RWPE1 (cell line): ENCODE results near the gene KAZN.

Source experiments
- CTCF ChIA-PET: fragments of 350-600 bp; sonication (Branson Sonifier 250); formaldehyde crosslinking; extraction: SDS; loops from one replicate; lab custom pipeline; 2021; lab: Yijun Ruan, JAX
- POLR2A ChIA-PET: fragments of 400-600 bp; formaldehyde crosslinking; extraction: SDS; loops from one replicate; lab custom pipeline; 2020; ENCODE audit warnings: antibody characterized with exemption; ENCODE audit not compliant: low non-redundant PET; lab: Yijun Ruan, JAX
- DNase-seq: peaks from one replicate; pipeline ENCODE4 v3.0.0; 2012; ENCODE audit warnings: low spot score
- H3K27ac ChIP-seq: fragments of 450-650 bp; 2 replicates; pipeline ENCODE4 v1.5.1; 2017
- TF ChIP-seq, protein P1 (sequence below): fragments of 450-650 bp; conservative IDR thresholded peaks from 2 replicates; pipeline ENCODE4 v1.5.1; 2017; ENCODE audit warnings: low read depth, mild to moderate bottlenecking

The KAZN gene

DNA sequence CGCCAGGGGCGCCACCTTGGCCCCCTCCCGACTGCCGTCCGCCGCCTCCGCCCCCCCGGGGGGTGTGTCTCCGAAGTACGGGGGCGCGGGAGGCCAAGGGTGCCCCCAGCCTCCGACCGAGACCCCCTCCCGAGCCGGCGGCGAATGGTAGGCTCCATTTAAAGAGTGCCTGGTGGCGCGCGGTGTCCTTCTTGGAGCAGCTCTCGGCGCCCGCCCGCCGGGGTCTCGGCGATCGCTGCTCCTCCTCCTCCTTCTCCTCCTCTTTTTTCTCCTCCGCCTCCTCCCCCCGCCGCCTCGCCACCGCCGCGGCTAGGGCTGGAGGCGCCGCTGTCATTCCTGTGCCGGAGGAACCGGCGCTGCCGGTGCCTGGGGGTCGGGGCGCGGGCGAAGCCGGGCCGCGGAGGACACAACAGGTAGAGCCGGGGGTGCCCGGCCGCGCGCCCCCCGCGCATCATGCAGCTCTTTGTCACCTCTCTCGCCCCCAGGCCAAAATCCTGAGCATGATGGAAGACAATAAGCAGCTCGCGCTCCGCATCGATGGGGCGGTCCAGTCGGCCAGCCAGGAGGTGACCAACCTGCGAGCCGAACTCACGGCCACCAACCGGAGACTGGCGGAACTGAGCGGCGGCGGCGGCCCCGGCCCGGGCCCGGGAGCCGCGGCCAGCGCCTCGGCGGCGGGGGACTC lies at the start of gene KAZN:
TSS of gene KAZN (plus strand) at position 188 of the 685 bp plus-strand sequence.
- ChIA-PET CTCF (interaction anchor here (0.7 to 1.2 kb wide), 5 partner anchors 103 to 530 kb away, joined by 3 to 4 read pairs (median 4); no protein-coding TSS in a partner anchor), POLR2A (no interaction called here)
- TF ChIP-seq, protein P1, sequence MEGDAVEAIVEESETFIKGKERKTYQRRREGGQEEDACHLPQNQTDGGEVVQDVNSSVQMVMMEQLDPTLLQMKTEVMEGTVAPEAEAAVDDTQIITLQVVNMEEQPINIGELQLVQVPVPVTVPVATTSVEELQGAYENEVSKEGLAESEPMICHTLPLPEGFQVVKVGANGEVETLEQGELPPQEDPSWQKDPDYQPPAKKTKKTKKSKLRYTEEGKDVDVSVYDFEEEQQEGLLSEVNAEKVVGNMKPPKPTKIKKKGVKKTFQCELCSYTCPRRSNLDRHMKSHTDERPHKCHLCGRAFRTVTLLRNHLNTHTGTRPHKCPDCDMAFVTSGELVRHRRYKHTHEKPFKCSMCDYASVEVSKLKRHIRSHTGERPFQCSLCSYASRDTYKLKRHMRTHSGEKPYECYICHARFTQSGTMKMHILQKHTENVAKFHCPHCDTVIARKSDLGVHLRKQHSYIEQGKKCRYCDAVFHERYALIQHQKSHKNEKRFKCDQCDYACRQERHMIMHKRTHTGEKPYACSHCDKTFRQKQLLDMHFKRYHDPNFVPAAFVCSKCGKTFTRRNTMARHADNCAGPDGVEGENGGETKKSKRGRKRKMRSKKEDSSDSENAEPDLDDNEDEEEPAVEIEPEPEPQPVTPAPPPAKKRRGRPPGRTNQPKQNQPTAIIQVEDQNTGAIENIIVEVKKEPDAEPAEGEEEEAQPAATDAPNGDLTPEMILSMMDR, result peak; percentile 12; the same call in 1 of the 2 replicates
- DNase-seq, result no peak
- H3K27ac ChIP-seq, result no peak within 1 kb of the TSS

GRCh38 chr1:14549897-14550620 lies 48.4 kb upstream of the KAZN start:
- no peak for DNase-seq
- CTCF ChIA-PET, result no interaction called here
- TF ChIP-seq, protein P1, result no peak
- POLR2A ChIA-PET, result no interaction called here
- H3K27ac ChIP-seq, result no peak overlapping the region

DNA sequence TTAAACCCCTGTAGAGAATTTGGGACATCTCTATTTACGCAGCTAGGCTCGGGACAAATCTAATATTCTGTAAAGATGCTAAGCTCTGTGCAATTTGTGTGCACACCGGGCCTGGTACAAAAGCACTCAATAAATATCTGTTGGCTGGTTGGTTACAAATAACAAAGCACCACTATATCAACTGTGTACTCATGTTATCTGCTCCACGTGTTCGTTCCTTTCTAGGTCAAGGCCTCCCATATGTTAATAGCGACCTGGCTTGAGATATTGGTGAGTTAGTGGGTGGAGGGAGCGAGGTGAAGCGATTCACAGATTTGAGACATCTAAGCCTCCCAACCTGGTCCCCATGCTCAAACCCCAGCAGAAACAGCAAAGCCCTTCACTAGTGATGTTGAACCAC lies 47.1 kb upstream of the KAZN start:
- no peak for DNase-seq
- ChIA-PET POLR2A (no interaction called here), CTCF (interaction anchor here (0.5 kb wide), 1 partner anchor 12 kb away, joined by 3 read pairs; no protein-coding TSS in a partner anchor)
- H3K27ac ChIP-seq, result no peak overlapping the region
- TF ChIP-seq, protein P1, result no peak

GRCh38 chr1:14552246-14552965 lies 46.1 kb upstream of the KAZN start:
- ChIA-PET CTCF (interaction anchor here (0.6 kb wide), 1 partner anchor 400 kb away, joined by 6 read pairs; no protein-coding TSS in a partner anchor), POLR2A (interaction anchor here (0.6 kb wide), 1 partner anchor 727 kb away, joined by 3 read pairs; no protein-coding TSS in a partner anchor)
- no peak overlapping the region for H3K27ac ChIP-seq
- no peak for DNase-seq
- TF ChIP-seq, protein P1, result no peak

DNA sequence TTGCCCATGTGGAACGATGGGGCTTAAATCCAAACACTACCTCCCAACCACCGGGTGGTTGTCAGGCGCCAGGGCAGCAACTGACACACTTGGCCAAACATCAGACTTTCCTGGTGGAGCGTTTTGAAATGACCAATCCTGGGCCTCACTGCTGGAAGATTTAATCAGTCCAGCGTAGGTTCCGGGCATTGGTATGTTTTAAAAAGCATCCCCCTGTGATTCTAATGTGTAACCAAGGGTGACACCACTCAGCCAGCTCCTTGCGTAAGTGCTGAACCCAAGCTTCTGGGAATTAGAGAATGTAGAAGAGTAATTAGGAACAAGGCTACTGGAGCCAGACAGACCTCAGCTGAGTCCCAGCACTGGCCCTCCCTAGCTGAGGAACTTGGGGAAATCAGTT lies 44.8 kb upstream of the KAZN start:
- H3K27ac ChIP-seq, result no peak overlapping the region
- TF ChIP-seq, protein P1, result no peak
- ChIA-PET POLR2A (no interaction called here), CTCF (no interaction called here)
- no peak for DNase-seq

- TF ChIP-seq, protein P1, result no peak
- CTCF ChIA-PET, result no interaction called here
- no peak for DNase-seq
- H3K27ac ChIP-seq, result no peak overlapping the region
- POLR2A ChIA-PET, result no interaction called here
Measured at GRCh38 chr1:14555091-14555490, 43.4 kb upstream of the KAZN start.
